ENCODE results near the gene KIF22.
"Not testable (repeated sequence)": the region's sequence is repeated elsewhere in the genome, so short reads cannot be mapped to it uniquely, and the experiment has no call there.

The KIF22 gene

GRCh38 chr16:29815032-29815721 is 24.6 kb downstream of the KIF22 start:
- DNase-seq (ENCODE audit: low read depth): no peak

DNA sequence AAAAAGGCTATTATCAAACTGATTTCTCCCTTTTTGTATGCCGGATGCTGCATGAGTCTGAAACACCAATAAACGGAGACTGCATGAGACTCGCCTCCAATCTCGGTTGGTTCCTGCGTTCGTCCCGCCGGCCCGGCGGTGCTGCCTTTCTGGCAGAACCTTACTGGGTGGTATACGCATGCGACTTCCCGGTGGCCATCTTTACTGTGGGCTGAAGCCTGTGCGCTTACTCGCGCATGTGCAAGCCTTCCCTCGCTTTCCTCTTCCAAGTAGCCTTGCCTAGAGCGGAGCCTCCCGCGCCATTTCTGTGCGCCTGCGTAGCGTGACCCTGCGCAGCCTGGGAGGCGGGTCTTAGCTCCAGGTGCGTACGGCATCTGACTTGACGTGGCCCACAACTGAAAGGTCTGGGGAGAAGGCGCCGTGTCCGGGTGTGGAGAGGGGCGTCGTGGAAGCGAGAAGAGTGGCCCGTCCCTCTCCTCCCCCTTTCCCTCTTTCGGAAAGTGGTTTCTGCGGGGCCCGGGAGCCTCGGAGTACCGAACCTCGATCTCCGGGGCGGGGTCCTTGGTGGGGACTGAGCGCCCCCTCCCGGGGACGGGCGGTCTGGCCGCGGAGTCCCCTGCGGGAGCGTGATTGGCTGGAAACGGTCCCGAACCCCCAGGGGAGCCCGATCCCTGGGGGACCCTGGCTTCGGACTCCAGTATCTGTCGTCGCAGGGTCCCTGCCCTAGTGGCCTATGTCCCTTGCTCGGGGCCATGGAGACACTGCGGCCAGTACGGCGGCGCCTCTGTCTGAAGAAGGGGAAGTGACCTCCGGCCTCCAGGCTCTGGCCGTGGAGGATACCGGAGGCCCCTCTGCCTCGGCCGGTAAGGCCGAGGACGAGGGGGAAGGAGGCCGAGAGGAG is 25.5 kb downstream of the KIF22 start, which contains the start of gene PAGR1:
Gene PAGR1, plus strand, starts transcription at position 360 of the 901 bp plus-strand sequence. Its CDS starts 374 bp downstream, at position 734.
- DNase-seq (ENCODE audit: low read depth): peak; percentile 100

- DNase-seq (ENCODE audit: low read depth): peak; percentile 66
Observed at GRCh38 chr16:29816694-29817441, 26.3 kb downstream of the KIF22 start.

- DNase-seq (ENCODE audit: low read depth): no peak
Observed at GRCh38 chr16:29818082-29818481, 27.5 kb downstream of the KIF22 start.

- no peak for DNase-seq (ENCODE audit: low read depth)
Observed at GRCh38 chr16:29819506-29819905, 29.0 kb downstream of the KIF22 start.

DNA sequence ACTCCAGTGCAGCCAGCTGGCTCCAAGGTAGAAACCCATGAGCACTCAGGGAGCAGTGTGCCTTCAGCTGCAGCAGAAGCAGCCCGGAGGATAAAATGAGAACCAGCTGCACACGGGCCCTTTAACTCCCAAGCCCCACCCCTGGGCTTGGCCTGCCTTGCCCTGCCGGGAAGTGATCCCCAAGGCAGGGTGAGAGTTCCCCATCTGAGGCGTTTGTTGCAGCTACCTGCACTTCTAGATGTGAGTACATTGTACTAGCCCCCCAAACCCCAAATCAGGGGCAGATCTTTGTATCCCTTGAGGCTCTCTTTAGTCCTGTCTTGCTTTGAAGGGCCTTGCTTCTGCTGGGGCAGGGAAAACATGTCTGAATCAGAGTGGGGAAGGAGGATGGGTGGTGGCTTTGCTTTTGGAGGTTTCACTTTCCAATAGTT is 29.7 kb downstream of the KIF22 start, which contains the start of gene MVP:
Gene MVP, plus strand, starts transcription at position 192 of the 431 bp plus-strand sequence. CDS start 10,088 bp downstream, outside the sequence.
- peak; percentile 70 for DNase-seq (ENCODE audit: low read depth)

- DNase-seq (ENCODE audit: low read depth): no peak
Observed at GRCh38 chr16:29820730-29821642, 30.4 kb downstream of the KIF22 start.

DNA sequence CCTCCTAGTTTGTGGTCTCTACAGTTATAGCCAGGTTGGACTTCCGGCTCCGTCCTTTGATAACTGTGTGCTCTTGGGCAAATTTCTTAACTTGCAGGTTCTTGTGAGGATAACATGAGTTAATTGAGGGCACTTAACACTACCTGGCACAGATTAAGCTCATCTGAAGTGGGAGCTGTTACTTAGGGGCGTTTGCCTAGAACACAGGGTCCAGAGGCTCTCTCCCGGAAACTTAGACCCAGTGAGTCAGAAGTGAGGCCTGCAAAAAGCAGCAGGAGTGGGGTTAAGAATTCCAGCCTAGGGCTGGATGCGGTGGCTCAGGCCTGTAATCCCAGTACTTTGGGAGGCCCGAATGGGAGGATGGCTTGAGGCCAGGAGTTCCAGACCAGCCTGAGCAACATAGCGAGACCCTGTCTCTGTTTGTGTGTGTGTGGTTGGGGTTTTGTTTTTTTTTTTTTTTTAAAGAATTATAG is 31.1 kb downstream of the KIF22 start:
- DNase-seq (ENCODE audit: low read depth): peak; percentile 82

GRCh38 chr16:29824589-29825144 is 34.1 kb downstream of the KIF22 start:
- peak; percentile 84 for DNase-seq (ENCODE audit: low read depth)

DNA sequence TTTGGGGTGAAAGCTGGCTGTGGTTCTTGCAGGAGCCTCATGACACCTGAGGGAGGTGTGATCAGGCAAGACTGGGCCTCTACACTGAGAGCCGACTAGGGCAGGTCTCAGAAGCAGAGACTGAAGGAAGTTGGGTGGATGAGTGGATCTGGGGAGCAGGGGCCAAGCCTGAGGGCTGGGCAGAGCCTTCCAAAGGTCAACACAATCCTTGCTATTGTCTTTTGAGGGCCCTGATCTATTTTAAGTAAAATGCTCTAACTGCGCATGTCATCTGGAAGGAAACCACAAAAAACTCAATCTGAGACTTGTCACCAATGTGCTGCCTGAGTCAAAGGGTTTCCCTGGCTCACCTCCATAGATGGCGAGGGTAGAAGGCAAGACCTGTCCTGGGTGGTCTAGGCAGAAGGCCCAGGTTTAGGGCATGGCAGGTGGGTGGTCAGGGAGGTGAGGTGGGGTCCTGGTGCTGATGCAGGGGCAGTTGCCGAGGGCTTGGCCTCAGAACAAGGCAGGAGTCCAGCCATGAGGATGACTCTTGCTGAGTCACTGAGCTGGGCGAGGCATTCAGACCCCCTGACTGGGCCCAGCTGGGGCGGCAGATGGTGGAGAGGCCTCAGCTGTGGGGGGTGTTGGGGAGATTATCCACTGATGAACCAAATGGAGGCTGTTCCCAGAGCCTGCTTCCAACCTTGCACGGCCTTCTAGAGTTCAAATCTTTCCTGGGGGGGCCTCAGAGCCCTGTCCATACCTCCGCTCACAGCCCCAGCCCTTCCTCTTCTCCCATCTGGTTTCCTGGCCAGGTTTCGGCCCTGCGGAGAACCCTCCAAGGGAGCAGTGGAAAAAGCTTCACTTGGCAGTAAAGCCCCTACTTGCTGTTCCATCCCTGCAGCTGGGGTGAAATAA is 34.8 kb downstream of the KIF22 start:
- DNase-seq (ENCODE audit: low read depth): peak; percentile 87

DNA sequence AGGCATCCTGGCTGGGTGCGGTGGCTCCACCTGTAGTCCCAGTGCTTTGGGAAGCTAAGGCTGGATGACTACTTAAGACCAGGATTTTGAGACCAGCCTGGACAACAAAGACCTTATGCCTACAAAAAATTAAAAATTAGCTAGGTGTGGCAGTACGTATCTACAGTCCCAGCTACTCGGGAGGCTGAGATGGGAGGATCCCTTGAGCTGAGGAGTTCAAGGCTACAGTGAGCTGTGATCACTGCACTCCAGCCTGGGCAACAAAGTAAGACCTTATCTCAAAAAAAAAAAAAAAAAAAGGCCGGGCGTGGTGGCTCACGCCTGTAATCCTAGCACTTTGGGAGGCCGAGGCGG is 35.8 kb downstream of the KIF22 start:
- no peak for DNase-seq (ENCODE audit: low read depth)

DNA sequence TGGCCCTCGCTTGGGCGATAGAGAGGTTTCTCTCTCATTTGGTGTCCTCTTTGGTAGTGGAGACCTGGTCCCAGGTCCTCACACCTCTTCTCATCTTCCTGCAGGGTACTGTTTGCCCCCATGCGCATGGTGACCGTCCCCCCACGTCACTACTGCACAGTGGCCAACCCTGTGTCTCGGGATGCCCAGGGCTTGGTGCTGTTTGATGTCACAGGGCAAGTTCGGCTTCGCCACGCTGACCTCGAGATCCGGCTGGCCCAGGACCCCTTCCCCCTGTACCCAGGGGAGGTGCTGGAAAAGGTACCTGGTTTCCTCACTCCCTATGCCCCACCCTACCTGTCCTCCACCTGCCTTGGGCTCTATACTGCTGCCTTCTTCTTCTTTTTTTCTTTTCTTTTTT is 40.2 kb downstream of the KIF22 start:
- no peak for DNase-seq (ENCODE audit: low read depth)

GRCh38 chr16:29831490-29831889 is 40.9 kb downstream of the KIF22 start:
- no peak for DNase-seq (ENCODE audit: low read depth)

DNA sequence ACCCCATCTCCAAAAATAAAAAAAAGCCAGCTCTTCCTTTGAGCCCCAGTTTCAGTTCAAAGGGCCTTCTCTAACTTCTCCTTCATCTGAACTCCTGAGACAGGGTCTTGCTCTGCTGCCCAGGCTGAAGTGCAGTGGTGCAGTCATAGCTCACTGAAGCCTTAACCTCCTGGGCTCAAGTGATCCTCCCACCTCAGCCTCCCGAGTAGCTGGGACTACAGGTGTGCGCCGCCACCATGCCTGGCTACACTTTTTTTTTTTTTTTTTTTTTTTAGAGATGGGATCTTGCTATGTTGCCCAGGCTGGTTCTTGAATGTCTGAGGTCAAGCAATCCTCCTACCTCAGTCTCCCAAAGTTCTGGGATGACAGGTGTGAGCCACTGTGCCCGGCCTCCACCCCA is 42.7 kb downstream of the KIF22 start:
- not testable (repeated sequence) for DNase-seq (ENCODE audit: low read depth)

DNA sequence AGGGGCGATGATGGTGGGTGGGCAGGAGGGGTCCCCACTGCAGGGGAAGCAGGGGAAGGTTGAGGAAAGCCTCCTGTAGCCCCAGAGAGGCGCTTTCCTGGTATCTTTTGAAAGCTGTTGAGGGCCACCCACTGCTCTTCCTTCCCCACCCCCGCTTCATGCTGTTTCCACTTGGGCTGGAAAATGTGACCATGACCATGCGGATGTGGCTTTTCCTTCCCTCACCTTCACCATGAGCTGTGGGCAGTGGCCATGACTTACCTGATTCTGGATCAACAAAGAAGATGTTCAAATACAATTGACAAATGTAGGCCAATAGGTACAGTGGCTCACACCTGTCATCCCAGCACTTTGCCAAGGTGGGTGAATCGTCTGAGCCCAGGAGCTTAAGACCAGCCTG is 43.5 kb downstream of the KIF22 start:
- no peak for DNase-seq (ENCODE audit: low read depth)

GRCh38 chr16:29835926-29836325 is 45.4 kb downstream of the KIF22 start:
- DNase-seq (ENCODE audit: low read depth): no peak

- DNase-seq (ENCODE audit: low read depth): no peak
Observed at GRCh38 chr16:29836623-29837022, 46.1 kb downstream of the KIF22 start.

DNA sequence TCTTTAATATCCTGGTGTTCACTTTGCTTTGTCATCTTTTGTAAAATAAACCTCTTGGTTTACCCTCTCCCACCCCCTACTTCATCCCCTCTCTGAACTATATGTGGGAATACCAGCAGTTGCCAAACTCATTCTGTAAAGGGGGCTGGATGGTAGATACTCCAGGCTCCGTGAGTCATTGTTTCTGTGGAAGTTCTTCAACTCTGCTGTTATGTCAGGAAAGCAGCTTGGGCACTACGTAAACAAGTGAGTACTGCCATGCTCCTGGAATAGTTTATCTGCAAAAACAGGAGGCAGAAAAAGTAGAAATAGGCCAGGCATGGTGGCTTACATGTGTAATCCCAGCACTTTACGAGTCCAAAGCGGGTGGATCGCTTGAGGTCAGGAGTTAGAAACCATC is 47.3 kb downstream of the KIF22 start:
- no peak for DNase-seq (ENCODE audit: low read depth)

GRCh38 chr16:29839822-29840221 is 49.3 kb downstream of the KIF22 start:
- no peak for DNase-seq (ENCODE audit: low read depth)

- no peak for DNase-seq (ENCODE audit: low read depth)
Observed at GRCh38 chr16:29840240-29840639, 49.7 kb downstream of the KIF22 start.

Measured in iris pigment epithelial cell (primary cell).